Measurements from ENCODE around the gene SLC43A2. TPM values are rescaled to one million over a fixed set of nuclear protein-coding genes. Genes with fewer than 3 reads are reported as not detected.

SLC43A2 gene
- total RNA-seq, 2 donors from 2014 or later = 9.6 to 22.4 TPM

- WGBS, 2 donors = 93 to 95% methylated on average over 5 of the region's 5 CpGs
- Histone ChIP-seq H3K4me3 (no peak overlapping the region), H3K9me3 (no peaks in the 10 kb centered on the region), H3K36me3 (replicated peaks in 1 of 2; ENCODE audit: insufficient read depth in 1 of 2, low read depth in 2 of 2) (no peaks in the 10 kb centered on the region), H3K4me1 (no peaks in the 10 kb centered on the region), H3K27me3 (no peaks in the 10 kb centered on the region), H3K27ac (peak overlapping the region in 2 of 4 donors; percentile 45 to 53)
- no peak for ATAC-seq
- intact Hi-C loops (cut with DNase I) = no loop called here
- no peak for DNase-seq
- no peak for TF ChIP-seq POLR2A (IDR thresholded peaks at IDR 0.05)
- no peak for TF ChIP-seq CTCF (IDR thresholded peaks at IDR 0.05)
Observed at GRCh38 chr17:1607971-1608320, 20.7 kb downstream of the SLC43A2 start.

GRCh38 chr17:1606352-1606985, 22.2 kb downstream of the SLC43A2 start:
- WGBS, 2 donors = 87 to 92% methylated on average over 11 to 26 of the region's 26 CpGs
- TF ChIP-seq POLR2A (IDR thresholded peaks at IDR 0.05) (no peak), CTCF (IDR thresholded peaks at IDR 0.05) (no peak)
- ATAC-seq (peak; percentile 22), DNase-seq (peak in 3 of 4 donors; percentile 33 to 45 (median 43))
- H3K27ac ChIP-seq = peak overlapping the region in 2 of 4 donors; percentile 45 to 53
- intact Hi-C loops (cut with DNase I) = no loop called here
- H3K4me3 ChIP-seq = no peak overlapping the region
- no peaks in the 10 kb centered on the region for H3K27me3 ChIP-seq
- no peaks in the 10 kb centered on the region for H3K4me1 ChIP-seq
- no peaks in the 10 kb centered on the region for H3K36me3 ChIP-seq (replicated peaks in 1 of 2; ENCODE audit: insufficient read depth in 1 of 2, low read depth in 2 of 2)
- no peaks in the 10 kb centered on the region for H3K9me3 ChIP-seq

- TF ChIP-seq POLR2A (IDR thresholded peaks at IDR 0.05) (no peak), CTCF (IDR thresholded peaks at IDR 0.05) (no peak)
- ATAC-seq (peak; percentile 17), DNase-seq (no peak)
- peak overlapping the region in 1 of 4 donors; percentile 36 for H3K27ac ChIP-seq
- WGBS, 2 donors = 82 to 84% methylated on average over 3 to 19 of the region's 19 CpGs
- no peaks in the 10 kb centered on the region for H3K36me3 ChIP-seq (replicated peaks in 1 of 2; ENCODE audit: insufficient read depth in 1 of 2, low read depth in 2 of 2)
- H3K9me3 ChIP-seq = no peaks in the 10 kb centered on the region
- intact Hi-C loops (cut with DNase I) = no loop called here
- H3K4me1 ChIP-seq = no peaks in the 10 kb centered on the region
- H3K4me3 ChIP-seq = no peak overlapping the region
- H3K27me3 ChIP-seq = no peaks in the 10 kb centered on the region
Observed at GRCh38 chr17:1605681-1606351, 22.8 kb downstream of the SLC43A2 start.

- no peaks in the 10 kb centered on the region for H3K36me3 ChIP-seq (replicated peaks in 1 of 2; ENCODE audit: insufficient read depth in 1 of 2, low read depth in 2 of 2)
- intact Hi-C loops (cut with DNase I) = no loop called here
- no peaks in the 10 kb centered on the region for H3K27me3 ChIP-seq
- DNase-seq = no peak
- 80 to 87% methylated on average over 24 to 33 of the region's 35 CpGs for WGBS, 2 donors
- H3K9me3 ChIP-seq = no peaks in the 10 kb centered on the region
- no peak overlapping the region for H3K27ac ChIP-seq
- H3K4me3 ChIP-seq = no peak overlapping the region
- TF ChIP-seq CTCF (IDR thresholded peaks at IDR 0.05) (no peak), POLR2A (IDR thresholded peaks at IDR 0.05) (no peak)
- H3K4me1 ChIP-seq = no peaks in the 10 kb centered on the region
- no peak for ATAC-seq
Observed at GRCh38 chr17:1604831-1605528, 23.7 kb downstream of the SLC43A2 start.

Data from body of pancreas (tissue), 4 donors.